Activated naive CD8-positive, alpha-beta T cell treated with anti-CD3 and anti-CD28 coated beads, Interleukin-2, amount 50 U/mL, for 16 hours (primary cell): ENCODE results near the gene MAPK1IP1L.
A peak's percentile ranks its signal among the peaks of the same experiment; 100 is the strongest.
"Not testable (repeated sequence)": the region's sequence is repeated elsewhere in the genome, so short reads cannot be mapped to it uniquely, and the experiment has no call there.

Experiments used
- DNase-seq: peaks from one replicate; pipeline ENCODE4 v3.0.0-alpha.2; 2020; ENCODE audit warnings: low read depth, low spot score

Gene MAPK1IP1L

GRCh38 chr14:55051423-55052268 lies at the start of gene MAPK1IP1L:
Gene MAPK1IP1L (plus strand): TSS chr14:55051647. CDS start chr14:55061684, 10,037 bp downstream.
- DNase-seq = peak; percentile 71

DNA sequence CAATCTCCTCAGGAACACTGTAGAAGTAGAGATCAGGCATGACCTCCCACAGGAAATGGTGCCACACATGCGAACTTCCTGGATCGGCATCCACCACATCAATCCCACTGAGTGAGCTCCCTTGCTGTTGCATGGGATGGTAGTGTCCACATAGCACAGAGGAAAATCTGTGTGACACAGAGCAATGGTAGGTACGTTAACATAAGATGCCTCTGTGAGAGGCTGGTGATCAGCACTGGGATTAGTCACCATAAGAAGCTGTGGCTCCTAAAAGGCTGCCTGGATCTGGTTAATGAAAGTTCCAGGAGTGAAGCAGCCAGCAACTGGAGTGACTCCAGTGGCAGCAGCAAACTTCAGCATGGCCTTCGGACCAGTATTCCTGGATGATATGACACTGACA lies 46.4 kb upstream of the MAPK1IP1L start:
- DNase-seq = no peak

GRCh38 chr14:55015006-55015405 lies 36.4 kb upstream of the MAPK1IP1L start:
- no peak for DNase-seq

GRCh38 chr14:55019968-55020554 lies 31.4 kb upstream of the MAPK1IP1L start:
- DNase-seq = no peak

DNA sequence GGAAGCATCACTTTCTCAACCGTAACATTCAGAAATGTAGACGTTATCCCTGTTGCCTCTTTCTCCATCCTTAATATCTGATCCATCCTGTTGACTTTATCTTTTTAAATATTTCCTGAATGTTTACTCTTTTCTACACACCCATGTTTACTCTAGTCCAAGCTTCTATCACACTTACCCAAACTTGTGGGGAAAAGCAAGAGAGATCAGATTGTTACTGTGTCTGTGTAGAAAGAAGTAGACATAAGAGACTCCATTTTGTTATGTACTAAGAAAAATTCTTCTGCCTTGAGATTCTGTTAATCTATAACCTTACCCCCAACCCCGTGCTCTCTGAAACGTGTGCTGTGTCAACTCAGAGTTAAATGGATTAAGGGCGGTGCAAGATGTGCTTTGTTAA lies 27.1 kb upstream of the MAPK1IP1L start:
- DNase-seq = not testable (repeated sequence)

- no peak for DNase-seq
Observed at GRCh38 chr14:55025948-55026347, 25.5 kb upstream of the MAPK1IP1L start.

DNA sequence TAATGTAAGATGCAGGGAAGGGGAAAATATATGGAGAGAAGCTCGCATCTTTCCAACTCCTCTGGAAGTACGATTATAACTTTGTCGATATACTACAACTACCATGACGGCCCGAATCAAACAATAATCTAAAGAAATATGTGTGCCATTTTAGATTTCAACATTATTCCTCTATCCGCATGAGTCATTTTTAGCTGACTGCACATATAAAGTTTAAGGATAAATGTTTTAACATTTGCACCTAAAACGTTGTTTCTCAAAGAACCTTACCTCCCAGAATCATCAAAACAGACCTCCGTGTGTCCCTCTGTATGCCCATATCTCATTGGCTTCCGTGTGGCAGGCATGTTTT lies 25.0 kb upstream of the MAPK1IP1L start:
- DNase-seq = no peak

GRCh38 chr14:55026793-55027561 lies 24.5 kb upstream of the MAPK1IP1L start, which contains the start of the genes SOCS4 and WDHD1:
Gene SOCS4 (plus strand): TSS chr14:55027236. CDS start chr14:55043042, 15,806 bp downstream.
Gene WDHD1 (minus strand): TSS chr14:55027099. CDS start chr14:55026787, 312 bp downstream.
- peak; percentile 95 for DNase-seq

DNA sequence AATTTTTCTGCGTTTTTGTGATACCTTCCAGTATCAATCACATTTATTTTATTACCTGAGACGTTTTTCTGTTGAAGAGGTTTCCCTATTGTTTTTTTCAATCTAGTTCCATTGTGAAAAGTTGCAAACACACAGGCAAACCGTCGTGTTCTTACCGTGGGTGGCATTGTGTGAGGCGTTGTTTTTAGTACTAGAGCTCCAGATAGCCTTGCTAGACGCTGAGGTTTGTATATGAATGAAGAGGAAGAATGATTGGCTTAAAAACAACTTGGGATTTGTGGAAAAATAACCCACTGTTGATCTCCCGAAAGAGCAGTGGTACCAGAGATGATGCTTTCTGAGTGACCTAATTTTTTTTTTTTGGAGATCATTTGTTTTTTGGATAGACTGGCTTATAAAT lies 23.4 kb upstream of the MAPK1IP1L start:
- DNase-seq = no peak

DNA sequence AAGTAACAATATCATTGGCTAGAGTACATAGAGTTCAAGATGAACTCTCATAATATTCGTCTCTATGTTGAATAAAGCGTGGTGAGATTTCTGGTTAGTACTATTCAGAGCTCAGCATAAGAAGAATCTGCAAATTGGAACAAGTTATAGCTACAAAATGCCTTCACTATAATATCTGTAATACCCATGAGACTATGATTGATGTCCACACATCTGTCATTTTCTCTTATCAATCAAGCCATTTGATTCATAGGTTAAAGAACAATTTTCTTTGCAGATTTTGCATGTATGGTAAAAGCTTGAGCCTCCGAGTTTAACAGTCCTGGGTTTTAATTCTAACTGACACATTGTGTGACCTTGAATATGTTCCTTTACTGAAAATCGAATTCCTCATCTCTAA lies 23.0 kb upstream of the MAPK1IP1L start:
- no peak for DNase-seq

DNA sequence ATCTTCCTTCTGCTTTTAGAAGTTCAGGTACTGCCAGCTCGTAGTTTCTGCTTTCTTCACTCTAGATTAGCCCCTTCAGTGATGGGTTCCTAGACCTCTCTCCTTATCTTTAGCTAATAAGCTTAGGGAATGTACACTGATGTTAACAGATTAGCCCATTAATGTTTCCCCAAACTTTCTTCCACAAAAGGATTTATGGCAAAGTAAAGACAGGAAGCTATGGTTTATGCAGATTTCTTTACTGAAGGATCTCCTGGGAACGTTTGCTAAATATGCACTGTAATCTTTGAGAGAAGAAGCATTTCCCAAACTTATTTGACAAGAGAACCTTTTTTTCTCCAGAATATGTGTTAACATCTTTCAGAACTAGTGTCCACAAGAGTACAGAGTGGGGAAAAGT lies 20.3 kb upstream of the MAPK1IP1L start:
- DNase-seq = no peak

DNA sequence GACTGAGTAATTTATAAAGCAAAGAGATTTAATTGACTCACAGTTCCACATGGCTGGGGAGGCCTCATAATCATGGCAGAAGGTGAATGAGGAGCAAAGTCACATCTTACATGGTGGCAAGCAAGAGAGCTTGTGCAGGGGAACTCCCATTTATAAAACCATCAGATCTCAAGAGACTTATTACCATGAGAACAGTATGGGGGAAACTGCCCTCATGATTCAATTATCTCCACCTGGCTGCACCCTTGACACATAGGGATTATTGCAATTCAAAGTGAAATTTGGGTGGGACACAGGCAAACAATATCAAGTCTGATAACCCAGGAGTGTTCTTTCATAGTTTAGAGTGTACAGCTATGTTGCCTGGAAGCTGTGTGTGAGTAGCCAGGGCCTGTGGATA lies 13.5 kb upstream of the MAPK1IP1L start:
- DNase-seq = not testable (repeated sequence)

- no peak for DNase-seq
Observed at GRCh38 chr14:55038708-55039107, 12.7 kb upstream of the MAPK1IP1L start.

DNA sequence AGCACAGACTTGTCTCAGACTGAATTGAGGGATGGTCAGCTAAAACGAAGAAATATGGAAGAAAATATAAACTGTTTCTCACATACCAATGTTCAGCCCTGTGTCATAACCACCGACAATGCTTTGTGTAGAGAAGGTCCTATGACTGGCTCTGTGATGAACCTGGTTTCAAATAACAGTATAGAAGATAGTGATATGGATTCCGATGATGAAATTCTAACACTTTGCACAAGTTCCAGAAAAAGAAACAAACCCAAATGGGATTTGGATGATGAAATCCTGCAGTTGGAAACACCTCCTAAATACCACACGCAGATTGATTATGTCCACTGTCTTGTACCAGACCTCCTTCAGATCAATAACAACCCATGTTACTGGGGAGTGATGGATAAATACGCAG lies 7.9 kb upstream of the MAPK1IP1L start:
- DNase-seq = no peak

- no peak for DNase-seq
Observed at GRCh38 chr14:55045087-55045486, 6.4 kb upstream of the MAPK1IP1L start.

GRCh38 chr14:55047301-55048053 lies 4.0 kb upstream of the MAPK1IP1L start:
- no peak for DNase-seq

DNA sequence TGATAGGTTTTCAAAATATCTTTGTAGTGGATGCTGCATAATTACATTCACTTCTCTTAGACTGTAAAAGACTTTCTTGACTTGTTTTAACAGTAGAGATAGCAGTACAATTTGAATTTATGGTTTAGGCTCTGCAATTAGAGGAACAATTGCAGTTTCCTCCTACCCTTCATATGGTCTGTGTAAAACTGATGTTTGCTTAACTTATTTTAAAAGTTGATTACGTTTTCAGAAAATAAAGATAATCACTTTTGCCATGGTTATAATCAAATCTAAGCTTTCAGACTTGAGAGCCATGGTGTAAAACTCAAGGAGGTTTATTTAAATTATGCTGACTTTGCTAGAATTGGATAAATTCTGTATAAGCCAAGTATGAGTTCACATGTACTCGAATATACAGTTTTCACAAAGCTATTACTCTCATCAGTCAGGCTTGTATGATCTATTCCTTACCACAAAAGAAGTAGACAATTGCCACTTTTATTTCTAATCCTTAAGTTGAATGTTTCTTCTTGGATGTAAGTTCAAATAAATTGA lies 2.5 kb upstream of the MAPK1IP1L start:
- no peak for DNase-seq

GRCh38 chr14:55051165-55051422 lies 353 bp upstream of the MAPK1IP1L start:
- DNase-seq = no peak

- DNase-seq = no peak
Observed at GRCh38 chr14:55052269-55052930, 953 bp downstream of the MAPK1IP1L start.

GRCh38 chr14:55053018-55053417 lies 1.6 kb downstream of the MAPK1IP1L start:
- DNase-seq = no peak

DNA sequence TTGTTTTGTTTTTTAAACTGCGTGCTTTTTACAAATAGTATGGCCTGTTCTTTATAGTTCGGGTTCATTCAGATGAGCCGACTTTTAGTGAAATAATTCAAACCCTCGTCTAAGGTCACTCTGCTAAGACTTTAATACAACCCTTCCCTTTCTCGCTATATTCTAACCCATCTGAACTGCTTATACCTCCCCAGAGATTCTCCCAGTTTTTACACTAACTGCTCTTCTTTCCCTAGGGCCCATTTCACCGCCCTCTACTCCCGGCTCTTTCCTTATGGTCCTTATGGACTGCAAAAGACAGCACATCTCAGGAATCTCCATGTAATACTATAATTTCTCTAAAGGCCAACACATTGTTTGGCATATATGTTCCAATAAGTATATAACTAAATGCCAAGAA lies 2.1 kb downstream of the MAPK1IP1L start:
- no peak for DNase-seq
